Endothelial cell (in vitro differentiated cells): ENCODE results near the gene STARD13. TPM values are rescaled to one million over a fixed set of nuclear protein-coding genes. Genes with fewer than 3 reads are reported as not detected.

Source experiments
- DNase-seq: peaks from one replicate; pipeline ENCODE4 v3.0.0; 2021; ENCODE audit warnings: low spot score
- H3K27ac Mint-ChIP-seq: one replicate; pipeline ENCODE4 v1.8.0; 2021; ENCODE audit warnings: mixed read lengths, inconsistent platforms; ENCODE audit not compliant: unreplicated experiment
- H3K27me3 Mint-ChIP-seq: one replicate; pipeline ENCODE4 v1.8.0; 2021; ENCODE audit warnings: mild to moderate bottlenecking, moderate library complexity, mixed read lengths, inconsistent platforms; ENCODE audit not compliant: unreplicated experiment
- H3K36me3 Mint-ChIP-seq: one replicate; pipeline ENCODE4 v1.8.0; 2021; ENCODE audit warnings: mild to moderate bottlenecking, low read depth, mixed read lengths, inconsistent platforms; ENCODE audit not compliant: unreplicated experiment
- H3K4me1 Mint-ChIP-seq: one replicate; pipeline ENCODE4 v1.8.0; 2021; ENCODE audit warnings: mild to moderate bottlenecking, mixed read lengths, inconsistent platforms; ENCODE audit not compliant: unreplicated experiment
- H3K4me3 Mint-ChIP-seq: one replicate; pipeline ENCODE4 v1.8.0; 2021; ENCODE audit warnings: mild to moderate bottlenecking, mixed read lengths, inconsistent platforms; ENCODE audit not compliant: unreplicated experiment
- H3K9me3 Mint-ChIP-seq: one replicate; pipeline ENCODE4 v1.8.0; 2021; ENCODE audit warnings: mixed read lengths, inconsistent platforms; ENCODE audit not compliant: unreplicated experiment
- CTCF ChIP-seq: fragments of 200-600 bp; sonication (generic); IDR thresholded peaks from one replicate; pipeline ENCODE4 v1.5.0; 2021; ENCODE audit warnings: antibody characterized with exemption; ENCODE audit not compliant: unreplicated experiment
- long read RNA-seq: library from polyadenylated mRNA; unstranded; transcript quantifications from one replicate; pipeline ENCODE4 v2.0.0, GENCODE V29; 2020; ENCODE audit not compliant: unreplicated experiment
- total RNA-seq: library from RNA; stranded (reverse); fragmentation: NEBNext Ultra II Directional; extraction: Animal tissue kit (Norgen Biotek cat#: 25700); gene quantifications from one replicate; pipeline ENCODE4 v1.2.1, GENCODE V29; 2021; ENCODE audit not compliant: unreplicated experiment

Gene STARD13
- 63.8 TPM for total RNA-seq
- long read RNA-seq, full-length matches to known transcripts, result 1 of 9 reads
- long read RNA-seq, partial matches to known transcripts, result 1 of 9 reads
- long read RNA-seq, other reads (novel, unspliced or antisense), result 7 of 9 reads

DNA sequence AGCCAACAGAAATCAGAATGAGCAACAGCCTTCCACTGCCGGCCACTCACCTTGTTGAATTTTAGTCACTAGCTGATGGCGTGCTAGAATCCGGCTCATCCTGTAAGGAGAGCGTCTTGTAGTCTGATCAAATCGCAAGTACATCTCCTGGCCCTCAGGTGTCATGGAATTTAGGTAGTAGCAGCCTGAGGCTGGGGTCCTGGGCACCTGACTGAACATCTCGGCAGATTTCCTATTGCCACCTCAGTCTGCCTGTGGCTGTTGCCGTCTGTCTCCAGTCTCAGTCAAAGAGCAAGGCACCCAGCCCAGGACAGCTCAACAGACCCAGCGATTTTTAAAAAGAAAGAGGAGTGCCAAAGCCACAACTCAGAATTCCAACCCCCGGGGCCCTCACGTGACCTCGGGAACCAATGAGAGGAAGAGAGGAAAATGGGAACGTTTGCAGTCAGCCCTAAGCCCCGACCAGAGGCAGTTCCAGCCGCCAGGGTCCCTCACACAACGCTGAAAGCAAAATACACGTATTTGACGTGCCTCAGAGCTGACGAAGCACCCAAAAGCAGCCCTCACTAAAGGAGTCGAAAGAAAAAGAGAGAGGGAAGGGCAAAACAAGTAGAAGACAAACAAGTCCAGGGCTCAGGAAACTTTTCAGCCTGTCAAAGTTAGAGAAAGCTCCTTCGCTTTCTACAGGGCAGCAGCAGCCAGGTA lies at the start of gene STARD13:
TSS of gene STARD13 (minus strand) at position 336 of the 705 bp plus-strand sequence. CDS start at position 219, 117 bp downstream.
- Mint-ChIP-seq H3K27me3 (peaks cover 7% of the 10 kb centered on the region), H3K27ac (peak within 1 kb of the TSS; percentile 98), H3K4me1 (peaks cover 42% of the 10 kb centered on the region), H3K9me3 (no peaks in the 10 kb centered on the region), H3K36me3 (peaks cover 9% of the 10 kb centered on the region), H3K4me3 (peak within 1 kb of the TSS; percentile 93)
- DNase-seq, result peak; percentile 83
- no peak for TF ChIP-seq CTCF

DNA sequence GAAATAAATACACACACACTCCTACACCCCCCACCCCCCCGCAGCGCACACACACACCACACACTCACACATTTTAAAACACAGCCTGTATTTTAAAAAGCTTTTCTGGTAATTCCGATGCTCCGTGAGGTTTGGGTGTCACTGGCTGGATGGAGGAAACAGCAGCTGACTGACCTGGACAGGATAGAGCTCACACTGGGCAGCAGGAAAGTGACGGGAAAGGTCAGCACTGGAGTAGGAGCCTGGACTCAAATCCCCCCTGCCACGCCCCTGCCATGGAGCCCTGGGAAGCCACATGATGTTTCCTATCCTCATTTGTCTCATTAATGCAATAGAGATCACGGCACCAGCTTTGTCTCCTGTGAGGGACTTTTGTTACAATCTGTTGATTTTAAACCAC lies 49.3 kb upstream of the STARD13 start:
- peaks cover 15% of the 10 kb centered on the region for H3K4me1 Mint-ChIP-seq

GRCh38 chr13:33331962-33332361 lies 46.4 kb upstream of the STARD13 start:
- Mint-ChIP-seq H3K9me3 (no peaks in the 10 kb centered on the region), H3K36me3 (peaks cover 15% of the 10 kb centered on the region), H3K27ac (no peak overlapping the region), H3K4me1 (peaks cover 12% of the 10 kb centered on the region), H3K4me3 (no peak overlapping the region), H3K27me3 (peaks cover 1% of the 10 kb centered on the region)
- DNase-seq, result no peak
- TF ChIP-seq CTCF, result no peak

More for the DNA sequence above, 49.3 kb upstream of the STARD13 start:
- no peak for TF ChIP-seq CTCF
- Mint-ChIP-seq H3K27me3 (peaks cover 1% of the 10 kb centered on the region), H3K36me3 (peaks cover 15% of the 10 kb centered on the region), H3K4me3 (no peak overlapping the region), H3K9me3 (no peaks in the 10 kb centered on the region), H3K27ac (no peak overlapping the region)
- DNase-seq, result no peak

- Mint-ChIP-seq H3K9me3 (no peaks in the 10 kb centered on the region), H3K4me3 (no peak overlapping the region), H3K4me1 (peaks cover 23% of the 10 kb centered on the region), H3K27me3 (peaks cover 1% of the 10 kb centered on the region), H3K27ac (no peak overlapping the region), H3K36me3 (peaks cover 15% of the 10 kb centered on the region)
- DNase-seq, result no peak
- TF ChIP-seq CTCF, result no peak
These were observed 44.9 kb upstream of the STARD13 start for GRCh38 chr13:33330483-33330882.

DNA sequence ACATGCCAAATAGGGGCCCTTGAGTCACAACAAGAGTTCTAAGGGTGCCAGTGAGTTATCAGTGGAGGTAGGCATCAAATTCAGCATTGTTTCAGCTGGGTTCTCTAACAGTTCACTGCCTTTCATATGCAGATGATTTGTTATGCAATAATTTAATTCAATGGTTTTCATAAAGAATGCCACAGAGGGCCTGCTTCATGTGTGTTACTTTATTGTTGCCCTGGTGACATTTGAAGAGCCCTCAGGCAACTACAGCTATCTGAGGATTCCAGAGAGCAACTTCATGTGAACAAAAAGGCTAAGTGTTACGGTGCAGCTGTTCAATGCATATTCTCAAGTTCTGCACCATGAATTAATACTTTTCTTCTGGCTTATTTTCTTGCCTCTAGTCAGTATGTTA lies 43.1 kb upstream of the STARD13 start:
- H3K27ac Mint-ChIP-seq, result no peak overlapping the region
- H3K27me3 Mint-ChIP-seq, result no peaks in the 10 kb centered on the region
- peaks cover 11% of the 10 kb centered on the region for H3K36me3 Mint-ChIP-seq
- no peaks in the 10 kb centered on the region for H3K9me3 Mint-ChIP-seq
- peaks cover 29% of the 10 kb centered on the region for H3K4me1 Mint-ChIP-seq
- H3K4me3 Mint-ChIP-seq, result no peak overlapping the region
- DNase-seq, result no peak
- no peak for TF ChIP-seq CTCF
